Measurements from ENCODE around the gene CLCN1.

CLCN1 gene

DNA sequence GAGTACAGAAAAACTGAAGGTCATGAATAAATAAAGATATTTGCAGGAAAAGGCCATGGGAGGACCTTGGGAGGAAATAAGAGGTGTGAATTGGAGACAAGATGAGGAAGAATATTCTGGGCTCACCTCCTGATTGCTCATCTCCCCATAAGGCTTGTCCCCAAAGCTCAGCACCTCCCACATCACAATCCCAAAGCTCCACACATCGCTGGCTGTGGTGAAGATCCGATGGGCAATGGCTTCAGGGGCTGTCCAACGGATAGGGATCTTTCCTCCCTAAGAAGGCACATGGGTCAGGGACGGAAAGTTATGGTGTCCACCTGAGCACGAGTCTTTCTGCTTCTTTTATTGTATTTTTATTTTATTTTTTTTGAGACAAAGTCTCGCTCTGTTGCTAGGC, 78.2 kb downstream of the CLCN1 start:
- TF ChIP-seq, protein P1, sequence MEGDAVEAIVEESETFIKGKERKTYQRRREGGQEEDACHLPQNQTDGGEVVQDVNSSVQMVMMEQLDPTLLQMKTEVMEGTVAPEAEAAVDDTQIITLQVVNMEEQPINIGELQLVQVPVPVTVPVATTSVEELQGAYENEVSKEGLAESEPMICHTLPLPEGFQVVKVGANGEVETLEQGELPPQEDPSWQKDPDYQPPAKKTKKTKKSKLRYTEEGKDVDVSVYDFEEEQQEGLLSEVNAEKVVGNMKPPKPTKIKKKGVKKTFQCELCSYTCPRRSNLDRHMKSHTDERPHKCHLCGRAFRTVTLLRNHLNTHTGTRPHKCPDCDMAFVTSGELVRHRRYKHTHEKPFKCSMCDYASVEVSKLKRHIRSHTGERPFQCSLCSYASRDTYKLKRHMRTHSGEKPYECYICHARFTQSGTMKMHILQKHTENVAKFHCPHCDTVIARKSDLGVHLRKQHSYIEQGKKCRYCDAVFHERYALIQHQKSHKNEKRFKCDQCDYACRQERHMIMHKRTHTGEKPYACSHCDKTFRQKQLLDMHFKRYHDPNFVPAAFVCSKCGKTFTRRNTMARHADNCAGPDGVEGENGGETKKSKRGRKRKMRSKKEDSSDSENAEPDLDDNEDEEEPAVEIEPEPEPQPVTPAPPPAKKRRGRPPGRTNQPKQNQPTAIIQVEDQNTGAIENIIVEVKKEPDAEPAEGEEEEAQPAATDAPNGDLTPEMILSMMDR (IDR thresholded peaks at IDR 0.05; ENCODE audit: low read depth, low read length, missing control alignments) = no peak
- no peak for DNase-seq (ENCODE audit: extremely low read depth, low read depth)
- H3K4me3 ChIP-seq (replicated peaks; ENCODE audit: low read depth, low read length) = no peak overlapping the region

DNA sequence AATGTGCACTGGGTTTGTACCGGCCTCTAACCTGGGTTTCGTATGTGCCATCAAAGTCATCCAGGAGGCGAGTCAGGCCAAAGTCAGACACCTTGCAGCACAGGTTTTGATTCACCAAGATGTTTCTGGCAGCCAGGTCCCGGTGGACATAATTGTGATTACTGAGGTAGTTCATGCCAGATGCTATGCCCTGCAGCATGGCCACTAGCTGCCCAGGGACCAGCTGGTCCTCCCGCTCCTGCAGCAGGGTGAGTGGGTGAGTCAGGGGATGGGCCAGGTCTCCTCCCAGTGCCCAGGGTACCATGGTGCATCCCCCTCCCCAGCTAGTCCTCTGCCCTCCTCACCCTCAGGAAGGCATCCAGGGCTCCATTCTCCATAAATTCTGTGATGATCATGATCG, 78.9 kb downstream of the CLCN1 start:
- H3K4me3 ChIP-seq (replicated peaks; ENCODE audit: low read depth, low read length) = no peak overlapping the region
- no peak for DNase-seq (ENCODE audit: extremely low read depth, low read depth)
- TF ChIP-seq, protein P1 (IDR thresholded peaks at IDR 0.05; ENCODE audit: low read depth, low read length, missing control alignments) = no peak

DNA sequence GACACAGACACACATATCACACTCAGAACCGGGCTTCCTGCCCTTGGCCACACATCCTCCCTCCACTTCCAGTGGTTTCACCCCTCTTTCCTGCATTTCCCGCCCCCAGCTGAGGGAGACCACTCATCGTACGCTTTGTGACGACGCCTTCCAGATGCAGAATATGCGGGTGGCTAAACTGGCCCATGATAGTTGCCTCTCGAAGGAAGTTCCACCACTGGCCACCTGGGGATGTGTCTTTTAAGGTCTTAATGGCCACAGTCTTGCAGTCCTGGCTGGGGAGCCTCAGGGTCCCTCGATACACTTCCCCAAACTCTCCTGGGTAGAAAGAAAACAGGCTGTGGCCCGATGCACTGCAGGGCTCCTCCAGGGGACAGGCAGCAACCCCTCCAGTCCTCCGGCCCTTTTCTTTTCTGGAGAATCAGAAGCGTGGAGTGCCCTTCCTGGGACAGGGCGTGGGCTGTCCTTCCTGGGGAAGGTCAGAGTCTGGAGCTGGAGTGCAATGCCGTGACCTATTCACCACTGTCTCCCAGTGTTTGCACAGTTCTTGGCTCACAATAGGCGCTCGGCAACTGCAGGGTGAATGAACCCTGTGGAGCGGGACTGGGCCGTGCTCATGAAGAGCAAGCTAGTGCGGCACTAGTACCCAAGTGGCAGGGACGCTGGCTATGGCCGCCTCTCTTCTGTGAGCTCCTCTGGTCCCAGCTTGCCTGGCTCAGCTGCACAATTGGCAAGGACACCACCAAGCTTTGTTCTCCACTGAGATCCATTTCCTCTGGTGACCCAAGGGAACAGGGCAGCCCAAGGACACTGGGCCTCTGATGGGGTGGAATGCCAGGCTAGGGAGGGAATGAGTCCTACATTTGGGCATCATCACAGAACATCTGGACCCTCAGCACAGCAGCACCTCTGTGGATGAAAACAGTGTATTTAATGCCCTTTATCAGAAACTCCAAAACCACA, 79.6 kb downstream of the CLCN1 start:
- DNase-seq (ENCODE audit: extremely low read depth, low read depth) = no peak
- no peak overlapping the region for H3K4me3 ChIP-seq (replicated peaks; ENCODE audit: low read depth, low read length)
- TF ChIP-seq, protein P1 (IDR thresholded peaks at IDR 0.05; ENCODE audit: low read depth, low read length, missing control alignments) = peak; percentile 8

DNA sequence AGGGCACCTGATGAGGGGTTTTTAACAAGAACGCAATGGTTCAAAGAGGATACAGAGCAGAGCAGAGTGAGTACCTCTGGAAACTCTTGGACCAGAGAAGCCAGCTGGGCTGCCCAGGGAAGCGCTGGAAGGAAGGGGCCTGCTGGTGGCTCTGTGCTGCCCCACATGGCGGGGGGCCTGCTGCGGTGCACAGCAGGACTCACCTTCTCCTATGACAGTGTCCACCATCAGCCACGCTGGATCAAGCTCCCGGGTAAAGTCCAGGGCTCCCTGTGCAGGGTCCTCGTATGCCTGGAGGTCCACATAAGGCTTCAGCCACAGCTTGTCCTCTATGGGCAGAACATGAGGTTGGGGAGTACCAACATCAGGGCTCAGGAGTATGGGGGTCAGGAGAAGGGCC, 80.3 kb downstream of the CLCN1 start:
- DNase-seq (ENCODE audit: extremely low read depth, low read depth) = no peak
- no peak overlapping the region for H3K4me3 ChIP-seq (replicated peaks; ENCODE audit: low read depth, low read length)
- TF ChIP-seq, protein P1 (IDR thresholded peaks at IDR 0.05; ENCODE audit: low read depth, low read length, missing control alignments) = no peak

DNA sequence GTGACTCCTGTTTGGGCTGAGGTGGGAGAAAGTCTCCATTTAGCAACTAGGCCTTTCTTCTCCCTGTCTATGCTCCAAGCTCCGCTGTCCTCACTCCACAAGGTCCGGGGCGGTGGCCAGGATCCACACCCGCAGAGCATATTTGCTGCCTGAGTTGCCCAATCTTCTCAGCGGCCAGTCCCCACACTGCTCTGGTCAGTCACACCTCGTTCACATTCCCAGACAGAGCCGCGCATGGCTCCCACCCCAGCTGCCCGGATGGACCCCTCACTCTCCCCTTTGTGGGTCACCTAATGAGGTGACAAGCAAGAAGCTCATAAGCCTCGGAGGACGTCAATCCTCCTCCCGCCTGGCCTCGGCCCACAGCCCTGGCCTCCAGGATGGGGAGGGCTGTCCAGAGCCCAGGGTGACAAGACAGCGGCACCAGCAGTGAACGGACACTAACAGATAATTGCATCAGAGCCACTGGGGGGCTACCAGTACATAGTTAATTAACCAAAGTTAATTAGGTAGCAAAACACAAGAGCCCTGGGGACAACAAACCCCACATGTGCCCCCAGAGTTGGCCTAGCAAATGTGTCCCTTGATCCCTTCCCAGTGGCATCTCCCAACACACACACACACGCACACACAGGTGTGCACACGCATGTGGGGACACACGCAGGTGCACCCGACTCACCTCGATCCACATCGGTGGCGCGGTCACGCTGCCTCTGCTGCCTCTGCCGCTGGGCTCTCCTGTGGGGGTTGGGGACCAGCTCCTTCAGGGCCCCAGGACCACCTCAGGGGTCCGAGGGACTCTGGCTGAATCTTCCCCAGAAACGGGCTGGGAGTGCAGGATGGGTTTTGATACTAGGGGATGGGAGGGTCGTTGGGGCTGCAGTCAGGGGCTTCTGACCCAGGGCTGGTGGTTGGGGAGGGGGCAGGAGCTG, 81.0 kb downstream of the CLCN1 start:
- no peak for DNase-seq (ENCODE audit: extremely low read depth, low read depth)
- H3K4me3 ChIP-seq (replicated peaks; ENCODE audit: low read depth, low read length) = no peak overlapping the region
- TF ChIP-seq, protein P1 (IDR thresholded peaks at IDR 0.05; ENCODE audit: low read depth, low read length, missing control alignments) = no peak

DNA sequence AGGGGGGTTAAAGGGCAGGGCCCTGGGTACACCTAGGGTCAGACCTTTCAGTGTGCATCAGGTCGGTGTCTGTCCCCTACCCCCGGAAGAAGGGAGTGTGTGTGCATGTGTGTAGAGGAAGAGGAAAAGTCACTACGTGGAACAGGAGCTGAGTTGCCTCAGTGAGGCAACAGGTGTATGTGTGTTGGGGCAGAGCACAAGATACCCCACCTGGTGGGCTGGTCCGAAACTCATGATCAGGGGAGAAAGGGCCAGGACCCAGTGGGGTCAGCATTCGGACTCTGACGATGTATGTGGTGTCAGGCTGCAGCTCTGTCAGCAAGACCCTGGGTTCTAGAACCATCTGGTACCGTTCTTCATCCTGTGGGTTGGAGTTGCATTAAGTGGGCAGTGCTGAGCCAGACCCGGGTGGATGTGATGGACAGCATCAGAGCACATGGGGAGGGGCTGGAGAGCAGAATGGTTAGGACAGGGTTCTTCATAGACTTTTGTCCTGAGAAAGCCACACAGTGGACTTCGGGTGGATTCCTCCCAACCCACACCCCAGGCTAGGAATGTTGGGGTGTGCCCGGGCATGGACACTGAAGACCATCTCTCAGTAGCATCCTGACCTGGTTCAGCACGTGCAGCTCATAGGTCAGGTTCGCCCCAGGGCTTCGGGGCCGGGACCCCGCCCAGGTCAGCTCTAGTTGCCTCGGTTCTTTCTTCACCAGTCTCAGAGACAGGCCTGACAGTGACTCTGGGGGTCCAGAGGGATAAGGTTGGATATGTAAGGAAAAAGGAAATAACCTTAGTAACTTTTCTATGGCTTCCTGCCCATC, 82.0 kb downstream of the CLCN1 start:
- DNase-seq (ENCODE audit: extremely low read depth, low read depth) = no peak
- TF ChIP-seq, protein P1 (IDR thresholded peaks at IDR 0.05; ENCODE audit: low read depth, low read length, missing control alignments) = no peak
- no peak overlapping the region for H3K4me3 ChIP-seq (replicated peaks; ENCODE audit: low read depth, low read length)
